ENCODE results near the gene CACNA1A.

GRCh38 chr19:13350072-13350471 is 156.2 kb downstream of the CACNA1A start:
- TF ChIP-seq CTCF (conservative IDR thresholded peaks at IDR 0.05) (no peak), ZFX (IDR thresholded peaks at IDR 0.05) (no peak)

Measured in C4-2B (cell line).